NCI-H2196 treated with DMSO at 0.1 percent for 48 hours (cell line): ENCODE measurements around the gene AHCYL2.
A peak's percentile ranks its signal among the peaks of the same experiment; 100 is the strongest.
"Not testable (repeated sequence)": the region's sequence is repeated elsewhere in the genome, so short reads cannot be mapped to it uniquely, and the experiment has no call there.

Experiments
- DNase-seq: peaks from one replicate; lab custom pipeline; 2025; ENCODE audit not compliant: unreplicated experiment; lab: John Stamatoyannopoulos, UW

AHCYL2 gene

GRCh38 chr7:129282865-129283264 is 58.0 kb downstream of the AHCYL2 start:
- DNase-seq: no peak

GRCh38 chr7:129283936-129284335 is 59.1 kb downstream of the AHCYL2 start:
- no peak for DNase-seq

- no peak for DNase-seq
Observed at GRCh38 chr7:129285111-129285510, 60.3 kb downstream of the AHCYL2 start.

GRCh38 chr7:129292861-129293260 is 68.0 kb downstream of the AHCYL2 start:
- no peak for DNase-seq

- DNase-seq: no peak
Observed at GRCh38 chr7:129295015-129295423, 70.2 kb downstream of the AHCYL2 start.

GRCh38 chr7:129298268-129298893 is 73.6 kb downstream of the AHCYL2 start:
- peak; percentile 24 for DNase-seq

GRCh38 chr7:129299889-129300288 is 75.1 kb downstream of the AHCYL2 start:
- DNase-seq: no peak

GRCh38 chr7:129300299-129300698 is 75.5 kb downstream of the AHCYL2 start:
- not testable (repeated sequence) for DNase-seq

GRCh38 chr7:129307592-129307991 is 82.8 kb downstream of the AHCYL2 start:
- DNase-seq: no peak

- no peak for DNase-seq
Observed at GRCh38 chr7:129308047-129308446, 83.2 kb downstream of the AHCYL2 start.

GRCh38 chr7:129311429-129311828 is 86.6 kb downstream of the AHCYL2 start:
- no peak for DNase-seq

- DNase-seq: no peak
Observed at GRCh38 chr7:129313282-129313681, 88.5 kb downstream of the AHCYL2 start.

GRCh38 chr7:129315960-129316359 is 91.1 kb downstream of the AHCYL2 start:
- DNase-seq: no peak

GRCh38 chr7:129317450-129317849 is 92.6 kb downstream of the AHCYL2 start:
- no peak for DNase-seq

GRCh38 chr7:129327076-129327475 is 102.2 kb downstream of the AHCYL2 start:
- DNase-seq: no peak

GRCh38 chr7:129332254-129333035 is 107.6 kb downstream of the AHCYL2 start:
- DNase-seq: no peak

GRCh38 chr7:129334473-129334872 is 109.6 kb downstream of the AHCYL2 start:
- DNase-seq: no peak

- no peak for DNase-seq
Observed at GRCh38 chr7:129338450-129338849, 113.6 kb downstream of the AHCYL2 start.

- DNase-seq: no peak
Observed at GRCh38 chr7:129341212-129341611, 116.4 kb downstream of the AHCYL2 start.

- DNase-seq: no peak
Observed at GRCh38 chr7:129341816-129342806, 117.3 kb downstream of the AHCYL2 start.

- no peak for DNase-seq
Observed at GRCh38 chr7:129343099-129343700, 118.4 kb downstream of the AHCYL2 start.
